ENCODE results near the gene COX7C.
A peak's percentile ranks its signal among the peaks of the same experiment; 100 is the strongest.

Gene COX7C

GRCh38 chr5:86623785-86624483 is 6.2 kb downstream of the COX7C start:
- H3K4me1 ChIP-seq (ENCODE audit: insufficient read depth, poor library complexity, severe bottlenecking), result peaks cover 4% of the 10 kb centered on the region
- H3K36me3 ChIP-seq (ENCODE audit: low read depth), result peaks cover 35% of the 10 kb centered on the region
- H3K27ac ChIP-seq (ENCODE audit: poor library complexity, severe bottlenecking), result no peak overlapping the region
- ATAC-seq (ENCODE audit: low read depth) (peak; percentile 21; the same call in 1 of the 3 replicates), DNase-seq (ENCODE audit: low spot score) (no peak)
- no peaks in the 10 kb centered on the region for H3K9me3 ChIP-seq (ENCODE audit: severe bottlenecking)
- no peak for TF ChIP-seq CTCF (IDR thresholded peaks at IDR 0.05; ENCODE audit: poor library complexity, severe bottlenecking)
- peaks cover 16% of the 10 kb centered on the region for H3K27me3 ChIP-seq (ENCODE audit: insufficient read depth, poor library complexity, severe bottlenecking)
- no peak overlapping the region for H3K4me3 ChIP-seq (ENCODE audit: severe bottlenecking)

GRCh38 chr5:86625148-86625547 is 7.4 kb downstream of the COX7C start:
- H3K27me3 ChIP-seq (ENCODE audit: insufficient read depth, poor library complexity, severe bottlenecking), result peaks cover 19% of the 10 kb centered on the region
- no peaks in the 10 kb centered on the region for H3K4me1 ChIP-seq (ENCODE audit: insufficient read depth, poor library complexity, severe bottlenecking)
- ATAC-seq (ENCODE audit: low read depth), result no peak
- DNase-seq (ENCODE audit: low spot score), result no peak
- no peak for TF ChIP-seq CTCF (IDR thresholded peaks at IDR 0.05; ENCODE audit: poor library complexity, severe bottlenecking)
- no peaks in the 10 kb centered on the region for H3K9me3 ChIP-seq (ENCODE audit: severe bottlenecking)
- H3K36me3 ChIP-seq (ENCODE audit: low read depth), result peaks cover 23% of the 10 kb centered on the region
- no peak overlapping the region for H3K4me3 ChIP-seq (ENCODE audit: severe bottlenecking)
- no peak overlapping the region for H3K27ac ChIP-seq (ENCODE audit: poor library complexity, severe bottlenecking)

- no peak for DNase-seq (ENCODE audit: low spot score)
- peaks cover 21% of the 10 kb centered on the region for H3K27me3 ChIP-seq (ENCODE audit: insufficient read depth, poor library complexity, severe bottlenecking)
- no peak overlapping the region for H3K4me3 ChIP-seq (ENCODE audit: severe bottlenecking)
- no peaks in the 10 kb centered on the region for H3K9me3 ChIP-seq (ENCODE audit: severe bottlenecking)
- ATAC-seq (ENCODE audit: low read depth), result no peak
- peaks cover 13% of the 10 kb centered on the region for H3K36me3 ChIP-seq (ENCODE audit: low read depth)
- H3K27ac ChIP-seq (ENCODE audit: poor library complexity, severe bottlenecking), result no peak overlapping the region
- no peak for TF ChIP-seq CTCF (IDR thresholded peaks at IDR 0.05; ENCODE audit: poor library complexity, severe bottlenecking)
- no peaks in the 10 kb centered on the region for H3K4me1 ChIP-seq (ENCODE audit: insufficient read depth, poor library complexity, severe bottlenecking)
Measured at GRCh38 chr5:86626149-86626548, 8.4 kb downstream of the COX7C start.

GRCh38 chr5:86631165-86631564 is 13.4 kb downstream of the COX7C start:
- no peak overlapping the region for H3K27ac ChIP-seq (ENCODE audit: poor library complexity, severe bottlenecking)
- ATAC-seq (ENCODE audit: low read depth) (no peak), DNase-seq (ENCODE audit: low spot score) (no peak)
- no peak overlapping the region for H3K4me3 ChIP-seq (ENCODE audit: severe bottlenecking)
- H3K36me3 ChIP-seq (ENCODE audit: low read depth), result no peaks in the 10 kb centered on the region
- H3K9me3 ChIP-seq (ENCODE audit: severe bottlenecking), result no peaks in the 10 kb centered on the region
- peaks cover 25% of the 10 kb centered on the region for H3K27me3 ChIP-seq (ENCODE audit: insufficient read depth, poor library complexity, severe bottlenecking)
- no peak for TF ChIP-seq CTCF (IDR thresholded peaks at IDR 0.05; ENCODE audit: poor library complexity, severe bottlenecking)
- no peaks in the 10 kb centered on the region for H3K4me1 ChIP-seq (ENCODE audit: insufficient read depth, poor library complexity, severe bottlenecking)

GRCh38 chr5:86640998-86641397 is 23.3 kb downstream of the COX7C start:
- DNase-seq (ENCODE audit: low spot score) (no peak), ATAC-seq (ENCODE audit: low read depth) (no peak)
- no peaks in the 10 kb centered on the region for H3K36me3 ChIP-seq (ENCODE audit: low read depth)
- TF ChIP-seq CTCF (IDR thresholded peaks at IDR 0.05; ENCODE audit: poor library complexity, severe bottlenecking), result no peak
- H3K4me1 ChIP-seq (ENCODE audit: insufficient read depth, poor library complexity, severe bottlenecking), result no peaks in the 10 kb centered on the region
- no peak overlapping the region for H3K27ac ChIP-seq (ENCODE audit: poor library complexity, severe bottlenecking)
- H3K4me3 ChIP-seq (ENCODE audit: severe bottlenecking), result no peak overlapping the region
- H3K9me3 ChIP-seq (ENCODE audit: severe bottlenecking), result peaks cover 5% of the 10 kb centered on the region
- H3K27me3 ChIP-seq (ENCODE audit: insufficient read depth, poor library complexity, severe bottlenecking), result peaks cover 47% of the 10 kb centered on the region

All from RWPE2 (cell line).